Cortex of kidney (tissue), 1 donor: ENCODE results near the gene POLDIP2.

Experiments used
- DNase-seq: peaks from one replicate; lab custom pipeline; 2025; lab: John Stamatoyannopoulos, UW

Gene POLDIP2

GRCh38 chr17:28317099-28317965, 40.0 kb downstream of the POLDIP2 start:
- no peak for DNase-seq

- no peak for DNase-seq
Measured at GRCh38 chr17:28315846-28316705, 41.3 kb downstream of the POLDIP2 start.

GRCh38 chr17:28313841-28314240, 43.5 kb downstream of the POLDIP2 start:
- DNase-seq: no peak

GRCh38 chr17:28306954-28307401, 50.3 kb downstream of the POLDIP2 start:
- DNase-seq: no peak

GRCh38 chr17:28298449-28298848, 58.9 kb downstream of the POLDIP2 start:
- DNase-seq: no peak
